Activated CD4-positive, alpha-beta T cell treated with anti-CD3 and anti-CD28 coated beads, Interleukin-10, Interleukin-2, amounts not matched to agents 100 ng/mL and 50 ng/mL, durations not matched to agents 16 hours and 8 hours (primary cell): ENCODE measurements around the gene TSSC4.

Experiments
- DNase-seq: peaks from one replicate; pipeline ENCODE4 v3.0.0-alpha.2; 2020

The TSSC4 gene

DNA sequence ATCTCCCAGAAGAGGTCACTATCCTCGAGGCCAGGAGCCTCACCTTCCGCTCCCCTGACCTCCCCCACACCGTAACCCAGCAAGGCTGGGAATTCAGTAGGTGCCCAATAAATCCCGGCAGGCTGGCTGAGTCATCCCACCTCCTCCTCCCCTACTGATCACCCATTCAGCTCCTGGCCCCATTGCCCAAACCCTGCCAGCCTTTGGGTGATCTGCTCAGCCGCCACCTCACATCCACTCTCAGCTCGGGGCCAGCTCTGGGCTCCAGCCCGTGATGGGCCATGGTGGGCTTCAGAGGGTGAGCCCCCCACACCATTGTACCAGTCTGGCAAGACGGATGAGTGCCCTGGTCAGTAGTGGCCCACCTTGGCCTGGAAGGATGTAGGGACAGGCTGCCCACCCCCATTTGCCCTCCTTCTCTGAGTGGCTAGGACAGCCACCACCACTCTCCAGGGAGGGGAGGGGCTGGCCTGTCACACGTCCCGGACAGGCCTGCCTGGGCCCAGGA lies 35.5 kb downstream of the TSSC4 start:
- no peak for DNase-seq

DNA sequence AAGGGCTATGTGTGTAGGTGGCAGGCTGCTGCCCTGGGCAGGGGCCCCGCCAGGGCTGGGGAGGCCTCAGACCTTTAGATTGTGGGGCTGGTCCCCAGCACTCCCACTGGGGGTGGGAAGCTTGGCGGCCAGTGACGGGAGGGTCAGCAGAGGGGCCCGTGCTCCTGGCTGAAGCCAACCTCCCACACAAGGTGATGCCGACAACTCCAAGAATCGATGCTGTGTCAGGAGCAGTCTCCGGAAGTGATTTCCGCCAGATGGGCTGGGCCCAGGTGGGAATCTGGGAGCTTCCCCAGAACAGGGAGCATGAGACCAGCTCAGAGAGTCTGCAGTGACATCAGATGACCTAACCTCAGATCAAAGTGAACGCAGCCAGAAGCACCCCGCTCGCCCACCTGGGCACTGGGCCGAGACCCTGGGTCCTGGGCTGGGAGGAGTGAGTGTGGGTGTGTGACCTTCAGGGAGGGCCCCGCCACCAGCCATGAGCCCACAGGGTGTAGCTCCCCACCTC lies 36.0 kb downstream of the TSSC4 start:
- no peak for DNase-seq

DNA sequence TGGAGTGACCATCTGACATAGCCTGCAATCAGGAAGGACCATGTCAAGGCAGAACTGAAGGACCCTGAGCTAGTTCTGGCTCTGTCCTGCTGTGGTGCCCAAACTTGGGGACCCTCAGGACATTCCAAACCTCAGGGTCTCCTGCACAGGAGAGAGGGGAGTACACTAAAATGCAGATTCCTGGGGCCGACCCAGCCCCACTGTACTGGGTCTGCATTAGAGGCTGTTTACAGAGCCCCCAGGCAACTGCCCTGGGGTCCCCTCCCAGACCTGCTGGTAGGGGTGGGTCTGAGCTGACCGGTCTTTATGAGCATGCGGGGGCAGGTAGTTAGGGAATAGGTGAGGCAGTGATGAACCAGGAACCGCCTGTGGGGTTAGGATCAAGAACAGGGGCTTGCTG lies 37.0 kb downstream of the TSSC4 start:
- DNase-seq = no peak

DNA sequence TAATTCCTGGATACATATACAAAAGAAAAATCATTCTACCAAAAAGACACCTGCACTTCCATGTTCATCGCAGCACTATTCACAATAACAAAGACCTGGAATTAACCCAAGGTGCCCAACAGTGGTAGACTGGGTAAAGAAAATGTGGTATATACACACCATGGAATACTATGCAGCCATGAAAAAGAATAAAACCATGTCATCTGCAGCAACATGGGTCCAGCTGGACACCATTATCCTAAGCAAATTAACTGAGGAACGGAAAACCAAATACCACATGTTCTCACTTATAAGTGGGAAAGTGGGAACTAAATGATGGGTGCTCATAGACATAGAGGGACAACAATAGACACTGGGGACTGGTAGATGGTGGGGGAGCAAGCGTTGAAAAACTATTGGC lies 39.3 kb downstream of the TSSC4 start:
- no peak for DNase-seq

DNA sequence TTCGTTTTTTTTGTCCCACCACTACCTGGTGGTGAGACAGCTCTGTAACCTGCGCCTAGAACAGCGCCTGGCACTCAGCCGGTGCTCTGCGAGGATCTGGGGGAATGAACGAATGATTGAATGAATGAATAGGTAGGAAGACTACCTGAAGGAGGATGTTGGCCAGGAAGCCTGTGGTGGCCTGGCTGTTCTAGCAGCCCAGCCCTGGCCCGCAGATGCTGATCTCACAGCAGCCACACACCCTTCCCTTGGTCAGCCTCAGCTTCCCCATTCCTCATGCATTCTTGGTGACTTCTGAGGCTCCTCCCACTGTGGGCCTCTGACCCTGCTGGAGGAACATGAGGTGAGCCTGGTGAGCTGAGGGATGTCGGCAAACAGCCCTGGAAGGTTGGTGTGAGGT lies 40.1 kb downstream of the TSSC4 start:
- DNase-seq = no peak

DNA sequence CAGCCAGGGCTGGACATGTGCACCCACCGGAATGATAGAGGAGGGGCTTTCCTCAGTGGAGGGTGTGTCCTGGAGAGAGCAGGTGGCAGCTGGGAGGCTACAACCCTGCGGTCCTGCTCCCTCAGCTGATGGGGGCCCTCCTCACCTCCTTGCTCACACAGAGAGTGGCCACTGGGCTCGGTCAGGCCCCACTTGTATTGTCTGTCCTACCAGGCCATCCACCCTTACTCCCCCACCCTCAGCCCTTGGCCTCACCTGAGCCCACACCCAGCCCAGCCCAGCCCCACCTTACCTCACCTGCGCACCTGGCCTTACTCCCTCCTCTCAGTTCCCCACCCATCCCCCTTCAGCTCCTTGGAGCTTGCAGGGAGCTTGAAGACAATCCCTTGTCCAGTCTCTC lies 40.6 kb downstream of the TSSC4 start:
- no peak for DNase-seq

DNA sequence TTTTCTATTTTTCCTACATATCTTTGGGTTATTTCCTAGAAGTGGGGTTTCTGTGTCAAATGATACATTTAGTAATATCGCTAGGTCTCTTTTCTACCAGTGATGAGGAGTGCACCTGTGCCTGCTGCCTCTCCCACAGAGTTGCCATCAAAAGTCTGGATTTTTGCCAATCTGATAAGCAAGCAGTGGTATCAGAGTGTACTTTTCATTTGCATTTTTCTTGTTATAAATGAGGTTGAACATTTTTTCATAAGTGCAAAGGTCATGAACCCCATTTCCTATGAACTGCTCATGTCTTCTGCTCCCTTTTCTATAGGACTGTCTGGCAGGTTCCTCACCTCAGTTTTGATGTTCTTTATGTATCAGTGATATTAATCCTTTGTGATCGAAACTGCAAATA lies 42.0 kb downstream of the TSSC4 start:
- DNase-seq = no peak

DNA sequence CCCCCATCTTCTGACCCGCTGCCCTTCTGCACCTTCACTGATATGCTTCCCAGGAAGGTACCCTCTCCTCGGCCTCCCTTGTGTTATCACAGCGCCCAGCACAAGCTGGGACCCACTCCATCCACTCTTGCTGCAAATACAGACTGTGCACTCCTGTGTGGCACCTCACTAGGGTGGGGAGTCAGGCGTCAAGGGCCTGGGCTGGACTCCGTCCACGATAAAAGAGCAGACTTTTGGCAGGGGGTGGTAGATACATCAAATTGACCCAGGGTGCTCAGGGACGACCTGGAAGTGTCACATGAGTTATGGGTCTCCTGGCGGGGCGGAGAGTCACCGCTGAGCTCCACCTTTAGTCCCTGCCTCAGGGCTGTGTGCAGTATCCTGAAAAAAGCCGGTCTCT lies 42.9 kb downstream of the TSSC4 start:
- no peak for DNase-seq

DNA sequence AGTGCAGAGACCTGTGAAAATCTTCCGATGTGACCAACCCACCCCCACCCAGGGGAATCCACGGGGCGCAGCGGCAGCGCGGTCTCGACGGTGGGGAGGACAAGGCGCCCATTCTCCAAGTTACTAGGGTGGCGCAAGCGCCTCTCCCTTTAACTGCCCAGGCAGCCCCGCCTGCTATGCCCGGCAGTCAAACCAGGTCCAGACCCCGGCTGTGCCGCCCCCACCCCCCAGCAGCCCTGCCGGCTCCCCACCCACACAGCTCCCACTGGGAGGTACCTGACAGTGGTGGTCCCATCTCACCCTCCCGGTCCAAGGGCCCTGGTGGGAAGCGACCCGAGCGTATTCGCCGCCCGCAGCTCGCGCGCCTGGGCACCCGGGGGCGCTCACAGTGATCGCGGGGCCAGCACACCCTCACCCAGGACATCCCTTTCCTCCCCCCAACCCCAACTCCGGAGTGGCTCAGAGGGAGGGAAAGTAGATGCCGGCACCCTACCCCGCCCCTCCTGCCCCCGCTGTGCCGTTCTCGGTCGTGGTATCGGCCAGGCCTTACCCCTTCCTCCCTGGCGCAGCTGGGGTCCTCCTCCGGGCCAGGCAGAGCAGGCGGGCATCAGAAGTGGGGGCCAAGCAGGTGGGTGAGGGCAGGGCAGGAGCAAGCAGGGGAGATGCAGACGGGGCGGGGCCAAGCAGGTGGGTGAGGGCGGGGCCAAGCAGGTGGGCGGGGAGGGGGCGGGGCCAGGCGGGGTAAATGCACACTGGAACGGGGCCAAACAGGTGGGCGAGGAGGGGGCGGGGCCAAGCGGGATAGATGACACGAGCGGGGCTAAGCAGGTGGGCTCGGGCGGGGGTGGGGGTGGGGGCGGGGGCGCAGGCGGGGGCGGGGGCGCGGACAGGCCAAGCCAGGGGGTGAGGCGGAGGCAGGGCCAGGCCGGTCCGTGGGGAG lies 43.6 kb downstream of the TSSC4 start, which contains the start of gene TRPM5:
TSS of gene TRPM5 (minus strand) at position 634 of the 940 bp plus-strand sequence. CDS start 21,478 bp downstream, outside the sequence.
- peak; percentile 54 for DNase-seq

DNA sequence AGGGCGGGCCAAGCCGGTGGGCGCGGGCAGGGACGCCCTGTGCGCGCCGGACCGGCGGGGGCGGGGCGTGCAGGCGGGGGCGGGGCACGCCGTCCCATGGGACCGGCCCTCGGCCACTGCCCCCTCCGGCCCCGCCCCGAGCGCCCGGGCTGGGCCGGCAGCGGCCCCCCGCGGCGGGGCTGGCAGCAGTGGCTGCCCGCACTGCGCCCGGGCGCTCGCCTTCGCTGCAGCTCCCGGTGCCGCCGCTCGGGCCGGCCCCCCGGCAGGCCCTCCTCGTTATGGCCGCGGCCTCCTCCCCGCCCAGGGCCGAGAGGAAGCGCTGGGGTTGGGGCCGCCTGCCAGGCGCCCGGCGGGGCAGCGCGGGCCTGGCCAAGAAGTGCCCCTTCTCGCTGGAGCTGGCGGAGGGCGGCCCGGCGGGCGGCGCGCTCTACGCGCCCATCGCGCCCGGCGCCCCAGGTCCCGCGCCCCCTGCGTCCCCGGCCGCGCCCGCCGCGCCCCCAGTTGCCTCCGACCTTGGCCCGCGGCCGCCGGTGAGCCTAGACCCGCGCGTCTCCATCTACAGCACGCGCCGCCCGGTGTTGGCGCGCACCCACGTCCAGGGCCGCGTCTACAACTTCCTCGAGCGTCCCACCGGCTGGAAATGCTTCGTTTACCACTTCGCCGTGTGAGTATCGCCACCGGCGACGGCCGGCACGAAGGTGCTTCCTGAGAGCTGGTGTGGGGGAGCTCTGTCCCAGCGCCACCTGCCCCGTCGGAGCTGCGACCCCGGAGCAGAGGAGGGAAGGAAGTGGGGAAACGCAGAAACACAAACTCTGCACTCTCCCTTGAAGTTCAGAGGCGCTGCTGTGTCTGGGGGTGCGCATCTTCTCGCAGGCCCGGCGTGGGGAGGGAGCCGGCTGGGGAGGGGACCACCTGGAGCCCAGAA lies 44.5 kb downstream of the TSSC4 start, which contains the start of gene KCNQ1:
TSS of gene KCNQ1 (plus strand) at position 188 of the 925 bp plus-strand sequence. CDS start at position 279, 91 bp downstream.
- DNase-seq = peak; percentile 54

DNA sequence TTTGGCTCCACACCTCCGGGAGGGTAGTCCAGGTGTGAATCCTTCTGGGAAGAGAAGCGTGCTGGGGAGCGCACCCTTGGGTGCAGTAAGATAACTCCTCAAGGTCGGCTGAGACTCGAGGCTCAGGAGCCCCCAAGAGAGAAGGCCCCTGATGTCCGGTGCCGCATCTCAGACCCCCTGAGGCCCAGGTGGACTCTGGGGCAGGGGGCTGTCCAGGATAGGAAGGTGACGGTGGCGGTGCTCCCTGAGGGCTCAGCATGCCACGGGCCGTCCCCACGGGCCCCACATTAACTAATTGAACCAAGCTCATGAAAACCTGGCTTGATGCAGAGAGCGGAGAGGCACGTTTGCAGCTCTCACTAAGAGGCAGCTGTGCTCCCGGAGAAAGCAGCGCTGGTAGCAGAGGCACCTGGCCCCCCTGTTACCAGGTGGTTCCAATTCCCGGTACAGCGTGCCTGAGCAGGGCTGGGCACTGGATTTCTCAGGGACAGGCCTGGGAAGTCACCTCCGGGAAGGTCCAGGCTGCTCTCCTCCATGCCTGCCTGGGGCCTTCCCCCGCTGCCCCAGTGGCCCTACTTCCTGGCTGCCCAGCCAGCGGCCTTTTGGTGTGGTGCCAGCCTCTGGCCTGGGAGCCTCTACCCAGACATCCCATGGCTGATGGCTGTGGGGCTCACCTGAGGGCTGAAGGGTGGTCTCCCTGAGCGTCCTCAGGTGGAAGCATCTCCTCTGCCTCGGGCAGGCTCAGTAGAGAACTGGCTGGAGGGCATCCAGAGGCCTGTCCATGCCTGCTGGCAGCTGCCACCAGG lies 45.4 kb downstream of the TSSC4 start:
- no peak for DNase-seq

DNA sequence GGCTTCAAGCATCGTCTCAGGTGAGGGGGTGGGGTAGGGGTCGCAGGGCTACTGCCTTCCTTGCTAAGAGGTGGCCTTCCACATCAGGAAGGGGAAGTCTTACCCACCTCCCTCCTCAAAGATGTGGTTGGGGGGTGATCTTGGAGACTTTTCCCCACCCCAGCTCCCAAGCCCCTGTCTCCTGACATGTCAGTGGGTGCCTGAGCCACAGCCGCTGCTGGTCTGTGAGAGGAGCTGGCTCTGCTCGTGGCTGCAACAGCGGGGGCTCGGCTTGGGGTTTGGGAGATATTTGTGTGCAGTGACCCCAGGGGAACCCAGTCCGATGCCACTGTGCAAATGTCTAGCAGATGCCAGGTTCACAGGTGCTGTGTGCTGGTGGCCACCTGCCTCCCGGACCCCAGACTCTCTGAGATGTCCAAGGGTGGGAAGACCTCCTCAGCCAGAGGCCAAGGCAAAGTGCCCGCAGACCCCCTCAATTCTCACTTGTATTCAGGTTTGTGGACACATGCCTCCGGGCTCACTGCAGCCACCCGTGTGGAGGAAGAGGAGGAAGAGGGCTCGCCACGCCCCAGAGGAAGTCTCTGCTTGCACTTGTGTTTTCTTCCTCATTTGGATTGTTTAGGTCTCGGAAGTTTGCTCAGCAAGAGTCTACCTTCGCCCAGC lies 46.2 kb downstream of the TSSC4 start:
- peak; percentile 10 for DNase-seq

DNA sequence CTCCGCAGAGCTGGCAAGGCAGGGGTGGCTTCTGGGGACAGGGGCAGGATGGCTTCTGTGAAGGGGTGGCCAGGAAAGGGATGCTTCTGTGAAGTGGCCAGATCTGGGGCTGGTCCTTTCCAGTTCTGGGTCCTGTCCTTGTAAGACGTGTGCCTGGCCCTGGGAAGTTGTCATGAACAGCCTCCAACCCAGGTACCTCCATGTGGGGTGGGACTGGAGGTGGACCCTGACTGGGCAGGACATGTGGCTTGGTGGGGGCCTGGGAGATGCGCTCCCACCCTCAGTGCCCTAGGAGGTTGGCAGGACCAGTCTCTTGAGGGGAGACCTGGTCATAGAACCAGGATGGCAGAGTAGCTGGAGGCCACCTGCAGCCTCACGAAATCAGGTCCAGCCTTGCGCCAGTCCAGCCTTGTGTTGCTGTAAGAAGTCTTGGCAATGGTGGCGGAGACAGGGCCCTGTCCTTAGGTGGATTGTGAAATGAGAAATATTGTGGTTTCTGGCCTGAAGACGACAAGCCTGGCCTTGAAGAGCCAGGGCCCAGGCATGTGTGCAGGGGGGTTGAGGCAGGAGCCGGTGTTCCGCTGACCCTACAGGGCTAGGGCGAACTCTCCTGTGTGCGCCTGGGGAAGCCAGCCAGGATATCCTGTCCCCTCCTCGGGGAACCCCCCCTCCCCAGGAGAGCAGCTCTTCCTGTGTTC lies 46.9 kb downstream of the TSSC4 start:
- DNase-seq = no peak

DNA sequence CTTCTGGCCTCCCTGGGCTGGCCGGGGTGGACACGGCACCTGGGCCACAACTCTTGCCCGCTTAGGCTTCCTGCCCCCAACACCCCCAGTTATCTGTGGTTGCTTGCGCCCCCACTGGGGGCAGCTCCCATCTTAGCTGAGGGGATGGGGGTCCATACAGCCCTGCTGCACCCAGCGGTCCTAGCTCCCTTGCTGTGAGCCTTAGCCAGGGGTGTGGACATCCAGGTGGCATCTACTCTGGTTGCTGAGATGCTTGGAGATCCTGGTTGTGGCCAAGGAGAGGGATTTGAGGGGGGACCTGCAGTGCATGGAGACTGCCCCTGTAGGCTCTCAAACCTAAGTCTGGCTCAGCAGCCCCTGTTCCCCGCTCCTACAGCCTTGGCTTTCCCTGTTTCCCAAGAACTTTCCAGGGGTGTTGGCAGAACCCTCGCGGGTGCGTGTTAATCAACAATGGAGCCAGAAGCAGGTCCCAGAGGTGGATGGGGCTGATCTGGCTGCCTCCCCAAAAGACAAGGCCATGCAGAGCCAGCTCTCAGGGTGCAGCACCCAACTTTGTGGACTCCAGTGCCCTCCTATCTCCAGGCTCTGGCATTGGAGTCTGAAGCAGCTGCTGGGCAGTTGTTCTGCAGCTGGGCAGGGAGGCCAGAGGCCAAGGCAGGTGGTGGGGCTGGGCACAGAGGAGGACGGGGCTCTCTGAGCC lies 47.6 kb downstream of the TSSC4 start:
- no peak for DNase-seq

DNA sequence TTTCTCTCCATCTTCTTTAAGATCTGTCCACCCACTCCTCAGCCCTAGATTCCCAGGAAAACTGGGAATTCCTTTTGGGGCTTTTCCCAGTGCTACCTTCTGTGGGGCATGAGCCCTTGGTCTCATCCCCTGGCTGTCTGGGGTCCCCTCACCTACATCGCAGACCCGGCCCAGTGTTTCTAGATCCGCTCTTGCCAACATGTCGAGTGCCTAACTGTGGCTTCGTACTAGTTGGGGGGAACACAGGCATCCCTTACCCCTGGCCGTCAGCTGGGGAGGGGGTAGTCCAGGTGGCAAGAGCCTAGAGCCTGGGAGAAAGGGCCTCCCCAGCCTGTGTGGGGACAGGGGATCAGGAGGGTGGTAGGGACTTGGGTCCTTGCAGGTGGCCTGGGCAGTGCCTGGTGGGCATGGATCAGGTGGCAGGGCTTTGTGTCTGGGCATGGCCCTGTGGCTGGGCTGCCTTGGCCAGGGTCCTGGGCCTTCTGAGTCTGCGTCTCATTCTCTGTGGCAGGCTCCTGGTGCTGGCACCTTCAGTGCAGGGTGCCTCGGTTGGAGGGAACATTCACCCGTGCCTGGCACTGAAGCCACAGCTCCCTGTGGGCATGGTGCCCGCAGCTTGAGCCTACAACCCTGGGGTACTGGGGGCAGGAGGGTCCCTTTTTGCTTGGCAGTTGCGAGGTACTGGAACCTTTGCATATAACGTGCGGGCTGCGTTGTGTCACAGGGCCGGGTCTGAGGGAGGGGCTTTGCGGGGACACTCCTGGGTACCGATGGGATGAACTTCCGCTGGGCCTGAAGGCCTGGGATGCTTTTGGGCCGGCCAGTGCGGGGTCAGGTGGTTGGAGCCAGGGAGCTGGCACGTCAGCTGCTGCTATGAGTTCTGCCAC lies 48.4 kb downstream of the TSSC4 start:
- DNase-seq = no peak

DNA sequence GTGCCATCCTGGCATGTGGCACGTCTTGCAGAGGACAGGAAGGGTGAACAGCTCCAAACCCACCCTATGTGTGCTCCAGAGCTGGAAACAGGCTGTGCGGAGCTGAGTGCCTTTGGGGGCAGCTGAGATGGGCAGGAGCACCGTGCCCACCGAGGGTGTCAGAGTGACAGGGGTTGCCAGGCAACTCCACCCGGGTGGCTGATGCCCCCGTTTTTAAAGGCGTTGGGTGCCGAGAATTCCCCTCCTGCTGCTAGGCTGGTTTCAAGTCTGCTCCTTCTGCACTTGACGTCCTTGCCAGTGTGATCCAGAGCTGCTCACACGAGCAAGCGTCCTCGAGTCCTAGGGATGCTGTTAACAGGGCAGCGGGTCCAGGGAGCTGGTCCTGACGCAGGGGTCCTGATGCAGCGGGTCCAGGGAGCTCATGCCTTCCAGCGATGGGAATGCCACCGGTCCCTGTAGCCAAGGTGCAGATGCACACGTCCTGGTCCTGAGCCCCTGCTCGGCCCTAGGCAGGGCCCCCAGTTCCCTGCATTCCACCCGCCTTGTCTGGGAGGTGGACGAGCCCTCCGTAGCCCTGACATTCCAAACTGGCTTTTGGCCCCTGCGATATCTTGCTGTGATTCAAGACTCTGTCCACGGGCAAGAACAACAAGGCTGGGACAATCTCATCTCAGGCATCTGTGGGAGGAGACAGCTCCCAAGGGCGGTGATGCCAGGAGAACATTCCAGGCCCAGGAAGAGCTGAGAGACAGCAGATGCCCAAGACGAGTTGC lies 49.2 kb downstream of the TSSC4 start:
- no peak for DNase-seq

DNA sequence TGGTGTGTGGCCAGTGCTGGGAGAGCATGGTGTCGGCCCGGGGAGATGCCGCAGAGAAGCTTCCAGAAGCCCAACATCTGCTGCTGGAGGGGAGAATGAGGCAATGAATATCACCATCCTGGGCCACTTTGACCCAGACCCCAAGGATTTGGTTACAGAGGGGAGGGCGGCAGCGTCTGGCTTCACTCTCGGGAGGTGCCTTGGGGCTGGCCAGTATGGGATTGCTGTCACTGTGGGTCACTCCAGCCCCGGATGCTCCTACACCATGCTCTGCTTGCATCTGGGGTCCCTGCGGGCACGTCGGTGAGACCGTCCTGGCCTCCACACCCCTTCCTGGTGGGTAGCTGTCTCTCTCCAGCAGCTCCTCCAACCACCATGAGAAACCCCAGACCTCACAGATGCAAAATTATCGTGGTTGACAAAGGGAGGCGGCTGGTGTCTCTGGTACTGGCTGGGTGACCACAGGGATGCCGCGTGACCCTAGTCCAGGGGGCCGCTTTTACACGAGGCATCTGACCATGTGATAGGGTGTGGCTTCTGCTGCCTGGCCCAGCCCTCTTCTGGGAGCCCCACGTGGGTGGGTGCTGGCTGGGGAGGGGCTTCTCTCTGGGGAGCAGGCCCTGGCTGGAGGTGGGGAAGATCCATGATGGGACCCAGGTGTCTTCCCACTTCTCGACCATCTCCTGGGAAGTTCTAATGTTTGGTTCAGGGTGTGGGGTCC lies 49.9 kb downstream of the TSSC4 start:
- DNase-seq = no peak

DNA sequence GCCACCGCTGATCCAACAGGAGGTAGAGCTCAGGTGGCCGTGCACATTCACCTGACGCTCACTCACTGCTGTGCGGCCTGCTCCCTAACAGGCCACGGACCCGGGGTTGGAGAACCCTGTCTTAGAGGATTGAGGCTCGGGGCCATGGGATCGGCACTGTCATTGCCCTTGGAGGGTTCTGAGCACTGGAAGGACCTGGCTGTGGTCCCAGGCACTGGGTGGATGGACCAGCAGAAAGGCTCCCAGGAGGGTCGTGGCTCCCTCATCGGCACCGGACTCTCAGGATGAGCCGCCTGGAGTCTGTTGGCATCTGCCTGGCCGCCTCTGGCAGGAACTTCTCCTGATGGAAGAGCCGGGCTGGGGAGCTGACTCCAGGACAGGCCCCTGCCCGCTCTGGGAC lies 50.8 kb downstream of the TSSC4 start:
- DNase-seq = no peak
